GM18498 (cell line): ENCODE measurements around the gene NOS1AP.
"Not testable (repeated sequence)": the region's sequence is repeated elsewhere in the genome, so short reads cannot be mapped to it uniquely, and the experiment has no call there.

ENCODE experiments used
- ATAC-seq: cut with Tn5 transposase; IDR thresholded peaks from one replicate; pipeline ENCODE4 v1.9.1; 2021; ENCODE audit warnings: mild to moderate bottlenecking, moderate library complexity; ENCODE audit not compliant: unreplicated experiment

NOS1AP gene

DNA sequence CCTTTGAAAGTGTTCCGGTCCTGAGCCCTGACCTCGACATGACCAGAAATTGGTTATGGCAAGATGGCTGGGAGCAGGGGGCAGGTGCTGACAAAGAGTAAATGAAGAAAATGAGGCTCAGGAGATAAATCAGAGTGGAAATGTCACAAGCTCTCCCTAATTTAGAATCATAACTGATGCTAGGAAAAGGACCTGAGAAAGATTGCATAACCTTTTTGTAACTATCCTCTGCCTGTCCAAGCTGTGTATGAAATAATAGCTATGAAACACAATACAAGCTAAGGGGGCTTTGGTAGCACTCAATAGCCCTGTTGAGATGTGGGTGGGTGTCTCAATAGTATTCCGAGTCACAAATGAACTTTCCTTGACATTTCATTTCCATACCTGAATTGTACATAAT is 12.9 kb upstream of the NOS1AP start:
- ATAC-seq = no peak

DNA sequence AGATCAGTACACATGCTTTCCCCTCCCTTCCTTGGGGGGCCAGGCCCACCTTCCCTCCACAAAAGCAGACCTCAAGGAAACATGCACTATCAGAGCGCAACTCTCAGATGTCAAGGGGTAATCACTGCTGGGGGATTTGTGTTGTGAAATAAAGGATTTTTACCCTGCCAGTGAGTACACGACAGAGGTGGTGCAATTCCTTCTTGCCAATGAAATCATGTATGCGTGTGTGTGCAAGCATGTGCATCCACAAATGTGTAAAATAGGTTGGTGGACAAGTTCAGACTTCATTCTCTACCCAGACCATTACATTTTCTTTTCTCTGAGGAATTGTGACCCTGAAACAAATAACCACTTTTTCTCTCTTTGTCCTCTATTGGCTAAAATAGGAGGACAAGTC is 9.8 kb upstream of the NOS1AP start:
- ATAC-seq = no peak

DNA sequence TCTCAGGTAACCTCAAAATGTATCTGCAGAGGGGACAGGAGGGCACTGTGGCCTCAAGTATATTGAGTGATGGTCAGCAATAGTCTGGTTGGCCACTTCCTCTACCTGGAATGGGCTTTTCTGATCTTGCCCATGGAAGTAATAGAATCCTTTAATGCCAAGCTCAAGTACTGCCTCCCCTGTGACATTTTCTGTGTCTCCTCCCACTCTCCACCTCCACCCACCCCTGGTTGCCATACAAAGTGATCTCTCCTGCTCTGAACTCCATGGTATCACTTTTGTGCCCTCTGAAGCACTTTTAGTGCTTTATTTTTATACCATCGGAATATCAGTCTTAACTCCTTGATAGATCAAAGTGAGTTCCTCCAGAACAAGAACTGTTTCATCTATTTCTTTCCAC is 9.2 kb upstream of the NOS1AP start:
- ATAC-seq = no peak

DNA sequence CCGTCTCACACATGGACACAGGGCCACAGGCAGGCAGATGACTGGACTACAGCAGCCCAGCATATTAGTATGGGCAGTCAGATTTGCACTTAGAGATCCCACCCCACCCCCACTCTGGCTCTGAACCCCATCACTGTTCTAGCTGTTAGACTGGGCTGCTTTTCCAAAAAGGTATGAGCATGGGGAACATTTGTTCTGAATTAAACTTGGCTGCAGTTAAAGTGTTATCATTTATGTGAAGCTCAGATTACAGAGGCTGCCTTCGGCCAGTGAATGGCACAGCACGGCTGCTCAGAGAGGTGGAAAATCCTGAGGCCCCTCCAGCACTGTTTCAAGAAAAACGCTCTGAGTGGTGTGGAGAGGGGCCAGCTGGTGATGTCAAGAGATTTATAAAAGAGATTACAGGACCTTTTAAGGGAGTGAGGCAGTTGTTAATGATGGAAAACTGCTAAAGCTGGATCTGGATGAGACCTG is 6.9 kb upstream of the NOS1AP start:
- ATAC-seq = no peak

DNA sequence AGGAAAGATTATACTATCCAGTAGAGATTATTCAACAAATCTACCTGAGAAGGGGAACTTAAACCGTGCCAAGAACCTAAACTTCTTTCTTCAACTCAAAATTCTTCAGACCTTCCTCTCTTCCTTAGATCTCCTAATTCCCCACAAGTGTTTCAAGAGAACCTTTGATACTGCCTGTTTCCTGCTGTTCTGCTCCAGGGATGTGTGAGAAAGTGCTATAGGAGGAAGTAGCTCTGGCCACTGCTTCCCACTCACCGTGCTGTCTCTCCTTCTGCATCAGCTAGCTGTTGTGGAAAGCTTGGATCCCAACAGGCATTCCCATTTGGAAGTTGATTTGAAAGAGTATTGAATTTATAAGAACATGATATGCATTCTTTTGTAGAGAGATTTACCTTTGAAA is 4.5 kb upstream of the NOS1AP start:
- ATAC-seq = no peak

GRCh38 chr1:162066836-162067235 is 2.7 kb upstream of the NOS1AP start:
- ATAC-seq = not testable (repeated sequence)

- ATAC-seq = no peak
Measured at GRCh38 chr1:162067466-162067865, 2.0 kb upstream of the NOS1AP start.

- no peak for ATAC-seq
Measured at GRCh38 chr1:162068301-162068700, 1.2 kb upstream of the NOS1AP start.

GRCh38 chr1:162070094-162070748 is 730 bp downstream of the NOS1AP start:
- no peak for ATAC-seq

DNA sequence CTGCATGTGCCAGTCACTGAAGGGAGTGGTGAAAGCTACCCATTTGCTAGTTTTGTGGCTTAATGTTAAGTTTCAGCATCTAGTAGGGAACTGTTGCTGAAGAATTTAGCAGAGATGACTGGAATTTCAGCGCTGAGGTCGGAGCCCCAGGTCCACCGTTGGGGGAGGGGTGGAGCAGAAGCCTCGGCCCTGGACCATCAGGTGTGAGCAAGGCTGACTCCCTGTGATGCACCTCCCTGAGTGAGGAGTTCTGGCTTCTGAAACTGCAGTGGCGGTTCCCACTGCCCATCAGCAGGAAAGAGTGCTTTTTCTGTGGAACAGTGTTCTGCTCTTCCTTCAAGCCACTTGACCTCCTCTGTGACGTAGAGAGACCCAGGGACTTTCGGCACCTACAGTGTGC is 1.3 kb downstream of the NOS1AP start:
- ATAC-seq = no peak

DNA sequence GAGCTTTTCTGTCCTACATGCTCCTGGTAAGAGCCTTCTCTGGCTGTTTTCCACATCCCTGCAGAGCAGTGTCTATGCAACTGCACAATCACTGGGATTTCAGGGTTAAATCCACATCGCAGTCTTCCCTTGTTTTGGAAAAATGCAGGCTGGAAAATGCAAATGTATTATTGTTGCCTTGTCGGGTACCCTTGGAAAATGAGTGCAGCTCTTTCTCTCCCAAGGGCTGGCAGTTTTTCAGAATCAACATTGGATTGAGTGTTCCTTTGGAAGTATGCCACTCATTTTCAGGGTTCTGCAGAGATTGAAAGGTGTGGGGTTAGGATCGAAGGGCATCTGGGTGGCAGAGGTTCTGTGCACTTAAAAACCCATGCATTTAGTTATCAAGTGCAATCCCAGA is 3.2 kb downstream of the NOS1AP start:
- ATAC-seq = no peak

GRCh38 chr1:162074276-162075005 is 5.0 kb downstream of the NOS1AP start:
- ATAC-seq = no peak

DNA sequence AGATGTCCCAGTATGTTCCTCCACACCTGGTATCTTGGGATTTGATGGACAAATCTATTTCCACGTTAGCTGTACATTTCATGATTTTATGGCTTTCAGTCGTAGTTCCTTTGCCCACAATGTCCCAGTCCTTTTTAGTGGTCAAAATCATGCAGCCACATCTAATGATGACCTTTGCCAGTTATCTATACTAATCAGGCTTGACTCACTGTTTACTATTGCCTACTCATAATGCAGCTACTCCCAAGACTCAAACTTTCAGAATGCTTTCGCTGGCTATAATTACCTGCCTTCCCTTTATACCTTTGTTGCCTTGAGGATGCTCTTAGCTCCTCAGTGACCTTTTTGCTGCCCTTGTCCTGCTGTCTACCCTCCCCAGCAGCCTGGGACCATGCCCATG is 6.4 kb downstream of the NOS1AP start:
- ATAC-seq = no peak

DNA sequence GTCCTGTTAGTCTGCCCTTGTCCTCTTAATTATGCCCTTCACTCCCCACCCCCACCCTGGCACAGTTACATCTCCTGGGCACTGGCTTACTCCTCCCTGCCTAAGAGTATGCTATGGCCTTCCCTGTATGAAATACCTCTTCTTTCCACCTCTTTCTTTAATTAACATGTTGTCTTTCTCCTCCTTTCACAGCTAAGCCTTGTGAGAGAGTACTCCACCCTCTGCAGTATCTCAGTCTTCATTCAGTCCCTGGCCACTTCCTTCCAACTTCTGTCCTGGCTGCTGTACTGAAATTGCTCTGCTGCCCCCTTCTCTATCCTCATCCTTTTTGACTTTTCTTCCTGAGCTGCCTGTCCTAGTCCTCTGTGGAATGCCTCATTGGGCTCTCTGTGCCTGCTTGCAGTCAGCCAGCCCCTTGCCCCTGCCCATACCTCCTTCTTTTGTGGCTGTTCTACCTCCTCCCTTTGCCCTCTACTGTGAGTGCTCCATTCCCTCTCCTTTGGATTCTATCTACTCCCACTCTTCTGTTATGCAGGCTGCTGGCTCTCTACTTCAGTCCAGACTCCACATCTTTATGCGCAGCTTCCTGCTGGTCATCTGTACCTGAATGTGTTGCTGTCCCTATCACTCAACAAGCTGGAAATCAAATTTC is 8.3 kb downstream of the NOS1AP start:
- no peak for ATAC-seq

GRCh38 chr1:162079030-162079429 is 9.5 kb downstream of the NOS1AP start:
- no peak for ATAC-seq

DNA sequence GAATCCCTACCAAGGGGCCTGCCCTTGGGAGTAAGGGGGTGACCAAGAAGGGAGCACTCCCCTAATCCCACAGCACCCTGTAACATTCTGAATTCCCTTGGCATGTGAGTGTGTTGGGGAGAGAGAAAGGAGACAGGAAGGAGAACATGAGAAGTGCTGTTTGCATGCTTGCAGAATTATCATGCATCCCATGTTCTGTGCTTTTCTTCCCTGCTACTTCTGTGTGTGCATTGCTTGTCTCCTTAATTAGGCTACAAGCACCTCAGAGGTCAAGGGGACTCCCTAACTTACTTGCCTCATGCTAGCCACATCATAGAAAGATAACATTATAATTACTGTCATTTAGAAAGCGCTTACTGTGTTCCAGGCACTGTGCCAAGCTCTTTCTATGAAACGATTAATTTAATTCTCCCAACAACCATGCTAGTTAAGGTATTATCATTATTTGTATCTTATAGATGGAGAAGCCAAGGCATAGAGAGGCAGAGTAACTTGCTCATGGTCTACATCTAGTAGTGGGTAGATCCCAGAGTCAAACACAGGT is 11.1 kb downstream of the NOS1AP start:
- ATAC-seq = no peak

GRCh38 chr1:162081316-162081715 is 11.8 kb downstream of the NOS1AP start:
- ATAC-seq = no peak

DNA sequence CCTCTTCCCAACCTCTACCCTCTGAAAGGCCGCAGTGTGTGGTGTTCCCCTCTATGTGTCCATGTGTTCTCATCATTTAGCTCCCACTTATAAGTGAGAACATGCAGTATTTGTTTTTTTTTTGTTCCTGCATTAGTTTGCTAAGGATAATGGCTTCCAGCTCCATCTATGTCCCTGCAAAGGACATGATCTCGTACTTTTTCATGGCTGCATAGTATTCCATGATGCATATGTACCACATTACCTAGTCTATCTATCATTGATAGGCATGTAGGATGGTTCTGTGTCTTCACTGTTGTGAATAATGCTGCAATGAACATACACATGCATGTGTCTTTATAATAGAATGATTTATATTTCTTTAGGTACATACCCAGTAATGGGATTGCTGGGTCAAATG is 12.6 kb downstream of the NOS1AP start:
- ATAC-seq = not testable (repeated sequence)

DNA sequence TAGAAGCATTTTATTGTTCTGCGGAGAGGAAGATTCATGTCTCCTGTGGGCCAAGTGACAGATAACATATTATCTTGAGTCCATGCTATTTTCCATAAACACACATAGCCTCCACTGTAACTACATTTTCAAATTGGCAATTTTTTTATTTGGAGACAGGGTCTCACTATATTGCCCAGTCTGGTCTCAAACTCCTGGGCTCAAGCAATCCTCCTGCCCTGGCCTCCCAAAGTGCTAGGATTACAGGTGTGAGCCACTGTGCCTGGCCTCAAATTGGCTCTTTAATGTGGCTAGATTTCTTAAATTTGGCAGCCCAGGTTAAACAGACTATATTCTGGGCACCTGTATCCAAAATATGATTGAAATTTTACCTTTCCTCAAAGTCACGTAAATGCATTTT is 13.8 kb downstream of the NOS1AP start:
- ATAC-seq = no peak

DNA sequence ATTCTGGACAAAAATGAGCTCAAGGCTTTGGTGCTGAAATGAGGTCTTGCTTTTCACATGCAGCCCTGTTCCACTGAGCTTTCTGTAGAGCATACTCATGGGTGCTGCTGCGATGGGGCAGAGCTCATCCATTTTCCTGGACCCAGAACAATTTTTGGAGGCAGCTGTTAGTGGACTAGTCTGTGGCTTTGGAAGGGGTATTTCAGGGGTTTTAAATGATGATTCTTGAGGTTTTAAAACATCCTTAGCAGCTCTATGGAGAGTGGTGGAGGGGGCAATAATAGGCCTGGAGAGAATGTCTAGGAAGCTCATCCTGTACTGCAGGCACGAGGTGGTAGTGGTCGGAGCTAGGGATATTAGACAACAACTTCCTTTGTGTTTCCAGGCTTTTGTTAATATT is 16.5 kb downstream of the NOS1AP start:
- ATAC-seq = no peak

DNA sequence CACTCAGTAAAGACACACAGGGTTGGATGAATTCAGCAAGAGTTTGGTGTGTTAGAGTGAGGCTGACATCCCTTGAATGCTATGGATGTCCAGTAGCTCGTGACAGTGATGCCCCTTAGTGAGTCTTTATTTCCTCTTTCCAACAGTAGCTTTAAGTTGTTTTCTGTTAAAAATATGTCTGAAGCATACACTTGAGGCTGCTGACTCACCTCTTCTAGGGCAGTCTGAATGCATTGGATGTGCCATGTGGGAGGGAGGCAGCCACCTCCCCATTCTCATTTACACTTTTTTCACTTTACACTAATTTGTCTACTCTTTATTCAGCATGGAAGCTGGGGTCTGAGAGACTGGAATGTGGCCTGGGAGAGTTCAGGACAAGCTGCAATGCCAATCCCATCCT is 17.6 kb downstream of the NOS1AP start:
- ATAC-seq = no peak

DNA sequence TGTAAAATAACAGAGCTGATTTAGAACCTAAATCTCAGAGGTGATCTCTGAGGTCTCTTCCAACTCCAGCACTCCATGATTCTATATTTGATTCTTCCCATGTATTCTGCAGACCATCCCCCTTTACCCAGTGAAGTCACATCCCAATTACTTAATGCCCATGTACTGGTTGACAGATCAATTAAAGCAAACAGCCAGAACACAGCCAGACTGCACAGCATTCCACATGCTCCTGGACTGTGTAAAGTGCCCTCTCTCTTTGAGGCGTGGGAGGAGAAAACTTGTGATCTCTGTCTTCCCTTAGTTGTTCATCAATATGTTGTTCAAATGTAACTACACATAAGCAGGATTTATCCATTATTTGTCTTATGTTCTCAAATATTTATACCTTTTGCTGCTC is 18.1 kb downstream of the NOS1AP start:
- no peak for ATAC-seq
